SIG-M5 treated with dmso at 0.1 percent for 504 hours (cell line): ENCODE results near the gene SVEP1.
"Not testable (repeated sequence)": the region's sequence is repeated elsewhere in the genome, so short reads cannot be mapped to it uniquely, and the experiment has no call there.

ENCODE experiments used
- DNase-seq: peaks from one replicate; lab custom pipeline; 2025; ENCODE audit not compliant: unreplicated experiment; lab: John Stamatoyannopoulos, UW

The SVEP1 gene

GRCh38 chr9:110447476-110447875 lies 132.1 kb downstream of the SVEP1 start:
- no peak for DNase-seq

- DNase-seq, result no peak
Observed at GRCh38 chr9:110446171-110446570, 133.4 kb downstream of the SVEP1 start.

GRCh38 chr9:110444911-110445310 lies 134.6 kb downstream of the SVEP1 start:
- DNase-seq, result no peak

GRCh38 chr9:110443866-110444220 lies 135.7 kb downstream of the SVEP1 start:
- DNase-seq, result no peak

GRCh38 chr9:110443146-110443865 lies 136.2 kb downstream of the SVEP1 start:
- no peak for DNase-seq

GRCh38 chr9:110440796-110441195 lies 138.7 kb downstream of the SVEP1 start:
- DNase-seq, result no peak

- no peak for DNase-seq
Observed at GRCh38 chr9:110440172-110440571, 139.4 kb downstream of the SVEP1 start.

- no peak for DNase-seq
Observed at GRCh38 chr9:110432253-110432652, 147.3 kb downstream of the SVEP1 start.

- DNase-seq, result no peak
Observed at GRCh38 chr9:110429453-110429852, 150.1 kb downstream of the SVEP1 start.

- DNase-seq, result peak; percentile 9
Observed at GRCh38 chr9:110427497-110428104, 151.9 kb downstream of the SVEP1 start.

- peak; percentile 3 for DNase-seq
Observed at GRCh38 chr9:110426052-110426709, 153.4 kb downstream of the SVEP1 start.

- DNase-seq, result no peak
Observed at GRCh38 chr9:110414471-110414870, 165.1 kb downstream of the SVEP1 start.

GRCh38 chr9:110410961-110411360 lies 168.6 kb downstream of the SVEP1 start:
- DNase-seq, result no peak

GRCh38 chr9:110408598-110408997 lies 170.9 kb downstream of the SVEP1 start:
- DNase-seq, result no peak

GRCh38 chr9:110405858-110406443 lies 173.6 kb downstream of the SVEP1 start:
- no peak for DNase-seq

- no peak for DNase-seq
Observed at GRCh38 chr9:110404473-110404872, 175.1 kb downstream of the SVEP1 start.

GRCh38 chr9:110399983-110400382 lies 179.6 kb downstream of the SVEP1 start:
- DNase-seq, result no peak

- not testable (repeated sequence) for DNase-seq
Observed at GRCh38 chr9:110398992-110399391, 180.5 kb downstream of the SVEP1 start.

- no peak for DNase-seq
Observed at GRCh38 chr9:110391826-110392485, 187.6 kb downstream of the SVEP1 start.

GRCh38 chr9:110389148-110389750 lies 190.3 kb downstream of the SVEP1 start:
- DNase-seq, result no peak

- DNase-seq, result no peak
Observed at GRCh38 chr9:110383491-110383890, 196.1 kb downstream of the SVEP1 start.
